SK-N-MC (cell line): ENCODE data around the gene FBXW11.

ENCODE experiments used
- DNase-seq: peaks from one replicate; pipeline ENCODE4 v3.0.0-alpha.2; 2011; ENCODE audit warnings: low read depth, low spot score
- H3K27ac ChIP-seq: fragments of 200-600 bp; sonication (generic); 2 replicates; pipeline ENCODE4 v1.5.1; 2016; ENCODE audit warnings: mixed run types
- H3K36me3 ChIP-seq: fragments of 200-600 bp; sonication (generic); 2 replicates; pipeline ENCODE4 v1.6.1; 2017; ENCODE audit warnings: antibody characterized with exemption, low read length, mixed read lengths; ENCODE audit not compliant: insufficient read depth
- H3K4me3 ChIP-seq: fragments of 200-600 bp; sonication (generic); 2 replicates; pipeline ENCODE4 v1.5.1; 2016
- H3K9ac ChIP-seq: fragments of 200-600 bp; sonication (generic); 2 replicates; pipeline ENCODE4 v1.8.0; 2017; ENCODE audit warnings: mixed run types, mixed read lengths; ENCODE audit not compliant: insufficient read length
- H3K9me3 ChIP-seq: fragments of 200-600 bp; sonication (generic); 2 replicates; pipeline ENCODE4 v1.6.1; 2017; ENCODE audit warnings: low read depth, mild to moderate bottlenecking, antibody characterized with exemption, low read length, moderate library complexity, mixed read lengths
- EZH2 ChIP-seq: fragments of 200-600 bp; sonication (generic); IDR thresholded peaks from one replicate; pipeline ENCODE4 v1.6.1; 2017; ENCODE audit warnings: antibody characterized with exemption
- FOXP2 ChIP-seq: optimal IDR thresholded peaks from 2 replicates; pipeline ENCODE3; 2011; ENCODE audit warnings: mild to moderate bottlenecking, moderate library complexity; ENCODE audit not compliant: insufficient read depth; ENCODE audit errors: extremely low read length, control extremely low read depth
- POLR2AphosphoS5 ChIP-seq: IDR thresholded peaks from 2 replicates; pipeline ENCODE4 v1.6.1; 2012; ENCODE audit warnings: mild to moderate bottlenecking, low read depth, low read length, borderline replicate concordance

FBXW11 gene

GRCh38 chr5:171850324-171850947, 156.0 kb downstream of the FBXW11 start:
- DNase-seq, result no peak
- no peak overlapping the region for H3K4me3 ChIP-seq
- TF ChIP-seq FOXP2 (no peak), POLR2AphosphoS5 (no peak), EZH2 (no peak)
- no peak overlapping the region for H3K27ac ChIP-seq
- no peak overlapping the region for H3K9ac ChIP-seq
- H3K9me3 ChIP-seq, result no peaks in the 10 kb centered on the region
- H3K36me3 ChIP-seq, result no peaks in the 10 kb centered on the region

- H3K9ac ChIP-seq, result no peak overlapping the region
- H3K9me3 ChIP-seq, result no peaks in the 10 kb centered on the region
- H3K27ac ChIP-seq, result no peak overlapping the region
- no peaks in the 10 kb centered on the region for H3K36me3 ChIP-seq
- no peak for DNase-seq
- no peak overlapping the region for H3K4me3 ChIP-seq
- TF ChIP-seq POLR2AphosphoS5 (no peak), EZH2 (no peak), FOXP2 (no peak)
Observed at GRCh38 chr5:171849585-171850323, 156.7 kb downstream of the FBXW11 start.

DNA sequence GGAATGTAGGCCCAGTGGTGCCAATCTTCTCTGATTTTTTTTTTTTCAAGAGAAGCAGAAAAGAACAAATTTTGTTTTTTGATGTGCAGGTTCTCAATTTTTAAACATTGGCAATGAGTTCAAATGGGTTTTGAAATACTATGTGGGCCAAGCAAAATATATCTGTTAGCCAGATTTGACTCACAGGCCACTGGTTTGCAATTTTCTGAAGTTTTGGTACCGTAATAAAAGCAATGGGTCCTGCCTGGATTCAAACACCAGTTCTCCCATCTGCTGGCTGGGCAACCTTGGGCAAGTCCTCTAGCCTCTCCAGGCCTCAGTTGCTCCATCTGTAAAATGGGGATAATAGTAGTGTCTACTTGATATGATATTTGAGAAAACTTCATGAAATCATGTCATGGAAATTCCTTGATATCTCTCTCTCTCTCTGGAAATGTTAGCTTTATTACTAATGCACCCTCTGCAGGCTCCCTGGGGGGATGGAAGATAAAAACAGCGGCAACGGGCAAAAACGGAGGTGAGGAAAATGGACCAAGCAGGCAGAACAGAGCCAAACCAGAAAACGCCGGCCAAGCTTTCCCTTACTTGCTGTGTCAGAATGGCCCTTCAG, 157.4 kb downstream of the FBXW11 start:
- H3K9me3 ChIP-seq, result no peaks in the 10 kb centered on the region
- no peak overlapping the region for H3K27ac ChIP-seq
- no peak overlapping the region for H3K4me3 ChIP-seq
- TF ChIP-seq FOXP2, result no peak
- TF ChIP-seq EZH2, result no peak
- TF ChIP-seq POLR2AphosphoS5, result no peak
- no peak overlapping the region for H3K9ac ChIP-seq
- no peak for DNase-seq
- no peaks in the 10 kb centered on the region for H3K36me3 ChIP-seq

GRCh38 chr5:171848486-171848885, 158.0 kb downstream of the FBXW11 start:
- H3K4me3 ChIP-seq, result no peak overlapping the region
- no peak overlapping the region for H3K9ac ChIP-seq
- no peak for TF ChIP-seq EZH2
- no peak for TF ChIP-seq POLR2AphosphoS5
- TF ChIP-seq FOXP2, result no peak
- no peaks in the 10 kb centered on the region for H3K9me3 ChIP-seq
- no peaks in the 10 kb centered on the region for H3K36me3 ChIP-seq
- DNase-seq, result no peak
- H3K27ac ChIP-seq, result no peak overlapping the region

GRCh38 chr5:171848006-171848405, 158.4 kb downstream of the FBXW11 start:
- no peak overlapping the region for H3K9ac ChIP-seq
- H3K27ac ChIP-seq, result no peak overlapping the region
- no peaks in the 10 kb centered on the region for H3K36me3 ChIP-seq
- no peak overlapping the region for H3K4me3 ChIP-seq
- DNase-seq, result no peak
- TF ChIP-seq FOXP2, result no peak
- TF ChIP-seq EZH2, result no peak
- no peak for TF ChIP-seq POLR2AphosphoS5
- no peaks in the 10 kb centered on the region for H3K9me3 ChIP-seq

GRCh38 chr5:171847026-171847425, 159.4 kb downstream of the FBXW11 start:
- H3K9ac ChIP-seq, result no peak overlapping the region
- H3K9me3 ChIP-seq, result no peaks in the 10 kb centered on the region
- DNase-seq, result no peak
- no peaks in the 10 kb centered on the region for H3K36me3 ChIP-seq
- no peak overlapping the region for H3K27ac ChIP-seq
- TF ChIP-seq FOXP2, result no peak
- no peak for TF ChIP-seq EZH2
- TF ChIP-seq POLR2AphosphoS5, result no peak
- H3K4me3 ChIP-seq, result no peak overlapping the region

DNA sequence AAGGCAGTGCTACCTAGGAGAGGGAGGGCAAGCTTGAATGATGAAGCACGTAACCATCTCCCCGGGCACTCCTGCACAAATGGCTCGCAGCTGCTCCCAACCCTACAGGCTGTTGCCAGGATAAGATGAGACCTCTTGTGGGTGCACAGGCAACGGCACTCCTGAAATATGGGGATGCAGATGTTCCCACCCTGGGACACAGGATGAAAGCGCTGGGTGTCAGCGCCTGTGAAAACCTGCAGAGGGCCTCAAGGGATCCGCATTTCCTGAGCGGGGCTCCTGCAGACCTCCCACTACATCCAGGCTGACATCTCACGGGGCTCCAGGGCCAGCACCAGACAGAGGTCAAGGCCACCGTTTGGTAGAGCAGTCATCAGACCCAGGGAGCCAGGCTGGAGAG, 160.1 kb downstream of the FBXW11 start:
- DNase-seq, result no peak
- no peaks in the 10 kb centered on the region for H3K9me3 ChIP-seq
- H3K4me3 ChIP-seq, result no peak overlapping the region
- no peak overlapping the region for H3K9ac ChIP-seq
- no peak for TF ChIP-seq POLR2AphosphoS5
- TF ChIP-seq EZH2, result no peak
- TF ChIP-seq FOXP2, result no peak
- no peak overlapping the region for H3K27ac ChIP-seq
- no peaks in the 10 kb centered on the region for H3K36me3 ChIP-seq

DNA sequence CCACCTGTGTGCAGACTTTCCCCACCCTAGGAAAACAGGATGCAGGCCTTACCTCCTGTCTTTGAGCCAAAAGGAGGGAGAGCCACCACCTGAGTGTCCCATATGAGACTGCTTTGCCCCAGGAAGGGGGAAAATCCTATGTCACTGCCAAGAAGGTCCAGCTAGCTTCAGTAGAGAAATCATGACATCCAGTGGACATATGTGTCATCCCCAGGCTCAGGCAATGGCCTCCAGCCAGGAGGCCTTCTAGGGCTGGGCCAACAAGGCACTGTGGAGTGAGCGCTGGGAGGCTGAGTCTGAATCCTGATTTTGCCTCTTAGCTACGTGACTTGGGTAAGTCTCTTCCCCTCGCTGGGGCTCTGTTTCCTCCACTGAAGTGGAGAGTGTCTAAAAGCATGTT, 160.6 kb downstream of the FBXW11 start:
- no peaks in the 10 kb centered on the region for H3K9me3 ChIP-seq
- no peak overlapping the region for H3K27ac ChIP-seq
- H3K9ac ChIP-seq, result no peak overlapping the region
- no peak overlapping the region for H3K4me3 ChIP-seq
- no peak for DNase-seq
- H3K36me3 ChIP-seq, result no peaks in the 10 kb centered on the region
- TF ChIP-seq POLR2AphosphoS5, result no peak
- no peak for TF ChIP-seq EZH2
- no peak for TF ChIP-seq FOXP2

- Histone ChIP-seq H3K9me3 (no peaks in the 10 kb centered on the region), H3K36me3 (no peaks in the 10 kb centered on the region), H3K9ac (no peak overlapping the region), H3K27ac (no peak overlapping the region), H3K4me3 (no peak overlapping the region)
- TF ChIP-seq POLR2AphosphoS5 (no peak), FOXP2 (no peak), EZH2 (no peak)
- DNase-seq, result no peak
Observed at GRCh38 chr5:171845040-171845630, 161.3 kb downstream of the FBXW11 start.
